GM13977 (cell line): Measurements from ENCODE around the gene DNAAF3.

Experiments used
- DNase-seq: peaks from one replicate; pipeline ENCODE4 v3.0.0; 2012; ENCODE audit warnings: low spot score
- CTCF ChIP-seq: IDR thresholded peaks from 2 replicates; pipeline ENCODE4 v1.5.1; 2012; ENCODE audit warnings: mild to moderate bottlenecking, control low read depth; ENCODE audit not compliant: insufficient read depth; ENCODE audit errors: extremely low read depth, missing control alignments
- in situ Hi-C: fragments of 300-500 bp; cut with MboI; formaldehyde crosslinking; loops from one replicate; pipeline ENCODE4 v1.12.0; 2022; ENCODE audit warnings: low sequenced_read_pairs, low pct_unique_long_range_greater_than_20kb, mixed read lengths, inconsistent platforms; ENCODE audit not compliant: unreplicated experiment

DNAAF3 gene

GRCh38 chr19:55152017-55152416, 14.4 kb downstream of the DNAAF3 start:
- DNase-seq, result no peak
- no peak for TF ChIP-seq CTCF
- in situ Hi-C loops, result no loop called here

- no peak for TF ChIP-seq CTCF
- in situ Hi-C loops, result no loop called here
- DNase-seq, result no peak
Measured at GRCh38 chr19:55149078-55150003, 17.1 kb downstream of the DNAAF3 start, which contains the start of gene TNNT1. Gene TNNT1 (minus strand): TSS chr19:55149206. CDS start chr19:55147157, 2,049 bp downstream.

- TF ChIP-seq CTCF, result no peak
- no peak for DNase-seq
- in situ Hi-C loops, result no loop called here
Measured at GRCh38 chr19:55147545-55148251, 18.7 kb downstream of the DNAAF3 start.

- no peak for DNase-seq
- TF ChIP-seq CTCF, result no peak
- in situ Hi-C loops, result no loop called here
Measured at GRCh38 chr19:55146705-55147273, 19.6 kb downstream of the DNAAF3 start.

- TF ChIP-seq CTCF, result peak; percentile 61
- in situ Hi-C loops, result no loop called here
- DNase-seq, result peak; percentile 76
Measured at GRCh38 chr19:55146078-55146704, 20.2 kb downstream of the DNAAF3 start.

- DNase-seq, result no peak
- in situ Hi-C loops, result no loop called here
- TF ChIP-seq CTCF, result no peak
Measured at GRCh38 chr19:55145232-55145631, 21.2 kb downstream of the DNAAF3 start.
